ENCODE measurements around the gene TTLL12. TPM values are rescaled to one million over a fixed set of nuclear protein-coding genes. Genes with fewer than 3 reads are reported as not detected.

The TTLL12 gene
- total and polyA plus RNA-seq, 2 experiments from 2014 or later = 46.7 to 147 TPM

- Histone ChIP-seq H3F3A (replicated peaks; ENCODE audit: low read depth) (0 out of 2 replicates have a peak, but pooled peaks cover 5% of the 10 kb centered on the region), H3K27ac (ENCODE audit: low read depth) (no peak overlapping the region), H3K36me3 (ENCODE audit: insufficient read depth) (peaks cover 13% of the 10 kb centered on the region; the same call in 1 of the 2 replicates), H4K20me1 (replicated peaks; ENCODE audit: insufficient read depth) (no peaks in the 10 kb centered on the region), H3K4me2 (no peak overlapping the region), H3K4me3 (no peak overlapping the region), H3K9me2 (ENCODE audit: insufficient read depth) (no peaks in the 10 kb centered on the region), H3K4me1 (ENCODE audit: insufficient read depth) (no peaks in the 10 kb centered on the region), H3K79me2 (replicated peaks; ENCODE audit: insufficient read depth) (no peaks in the 10 kb centered on the region), H3K27me3 (ENCODE audit: insufficient read depth) (no peaks in the 10 kb centered on the region), H2AFZ (no peak overlapping the region)
- TF ChIP-seq EZH2phosphoT487 (IDR thresholded peaks at IDR 0.05; ENCODE audit: unreplicated experiment) = no peak
- TF ChIP-seq ZNF462 (CRISPR knock-in tag; IDR thresholded peaks at IDR 0.05) = no peak
- no peak for TF ChIP-seq EZH2 (IDR thresholded peaks at IDR 0.05; ENCODE audit: low read depth, unreplicated experiment)
- TF ChIP-seq JUNB (IDR thresholded peaks at IDR 0.05; ENCODE audit: unreplicated experiment) = no peak
- TF ChIP-seq REST (IDR thresholded peaks at IDR 0.05; ENCODE audit: unreplicated experiment) = no peak
- no peak for TF ChIP-seq STAT1 (IDR thresholded peaks at IDR 0.05; ENCODE audit: unreplicated experiment)
- TF ChIP-seq ZNF331 (CRISPR knock-in tag; IDR thresholded peaks at IDR 0.05; ENCODE audit: low read depth) = no peak
- no peak for TF ChIP-seq ZNF114 (CRISPR knock-in tag; IDR thresholded peaks at IDR 0.05)
- TF ChIP-seq NANOG (IDR thresholded peaks at IDR 0.05; ENCODE audit: borderline replicate concordance) = no peak
- no peak for TF ChIP-seq CREB1 (CRISPR knock-in tag; IDR thresholded peaks at IDR 0.05; ENCODE audit: low read depth)
- TF ChIP-seq ETS1 (IDR thresholded peaks at IDR 0.05) = no peak
- no peak for TF ChIP-seq CTCF (conservative IDR thresholded peaks at IDR 0.05; ENCODE audit: low read depth in 2 of 2)
- no peak for TF ChIP-seq POLR2AphosphoS5 (IDR thresholded peaks at IDR 0.05; ENCODE audit: low read depth)
- H3K36me3 Mint-ChIP-seq (ENCODE audit: low read depth) = peaks cover 73% of the 10 kb centered on the region
- DNase-seq (ENCODE audit: low spot score) (no peak), ATAC-seq (no peak)
- no peak overlapping the region for H3K4me3 Mint-ChIP-seq
- H3K4me1 Mint-ChIP-seq = no peaks in the 10 kb centered on the region
- no peaks in the 10 kb centered on the region; the same call in 2 of the 3 replicates for H3K9me3 Mint-ChIP-seq
- no peak overlapping the region for H3K27ac Mint-ChIP-seq
- peaks cover 4% of the 10 kb centered on the region for H3K27me3 Mint-ChIP-seq (ENCODE audit: insufficient read depth, low read depth, poor library complexity)
Measured at GRCh38 chr22:43171607-43172006, 15.3 kb downstream of the TTLL12 start.

Measured in GM23338 (cell line).